ENCODE results near the gene OR5H2.
A peak's percentile ranks its signal among the peaks of the same experiment; 100 is the strongest.
"Not testable (repeated sequence)": the region's sequence is repeated elsewhere in the genome, so short reads cannot be mapped to it uniquely, and the experiment has no call there.

OR5H2 gene

DNA sequence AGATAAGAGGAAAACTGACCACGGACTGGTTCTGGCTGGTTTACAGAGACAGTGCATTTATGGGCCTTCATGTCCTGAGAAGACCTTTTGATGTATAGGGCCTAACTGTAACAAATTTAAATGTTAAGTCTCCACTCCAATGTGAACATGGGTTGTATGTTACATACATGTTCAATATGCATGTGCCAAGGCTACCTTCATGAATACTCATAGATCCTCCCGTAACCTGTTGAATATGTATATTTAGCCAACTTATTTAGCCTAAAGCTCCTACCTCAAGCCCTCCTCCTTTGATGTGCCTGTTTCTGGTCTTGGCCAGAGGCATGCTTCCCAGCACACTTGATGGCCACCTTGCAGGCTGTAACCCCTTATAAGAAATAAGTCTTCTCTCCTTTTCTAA is at the start of gene OR5H2:
Gene OR5H2 (plus strand): TSS at position 301 of the 400 bp plus-strand sequence. CDS start 398 bp downstream, outside the sequence.
- DNase-seq (ENCODE audit: low spot score), result no peak

DNA sequence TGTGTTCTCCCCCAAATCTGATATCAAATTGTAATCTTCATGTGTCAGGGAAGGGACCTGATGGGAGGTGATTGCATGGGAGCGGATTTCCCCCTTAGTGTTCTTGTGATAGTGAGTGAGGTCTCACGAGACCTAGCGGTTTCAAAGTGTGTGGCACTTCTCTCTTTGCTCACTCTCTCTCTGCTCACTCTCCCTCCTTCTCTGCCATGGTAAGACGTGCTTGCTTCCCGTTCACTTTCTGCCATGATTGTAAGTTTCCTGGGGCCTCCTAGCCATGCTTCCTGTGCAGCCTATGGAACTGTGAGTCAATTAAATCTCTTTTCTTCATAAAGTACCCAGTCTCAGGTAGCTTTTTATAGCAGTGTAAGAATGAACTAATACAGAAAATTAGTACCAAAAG is 48.8 kb upstream of the OR5H2 start:
- DNase-seq (ENCODE audit: low spot score), result no peak

DNA sequence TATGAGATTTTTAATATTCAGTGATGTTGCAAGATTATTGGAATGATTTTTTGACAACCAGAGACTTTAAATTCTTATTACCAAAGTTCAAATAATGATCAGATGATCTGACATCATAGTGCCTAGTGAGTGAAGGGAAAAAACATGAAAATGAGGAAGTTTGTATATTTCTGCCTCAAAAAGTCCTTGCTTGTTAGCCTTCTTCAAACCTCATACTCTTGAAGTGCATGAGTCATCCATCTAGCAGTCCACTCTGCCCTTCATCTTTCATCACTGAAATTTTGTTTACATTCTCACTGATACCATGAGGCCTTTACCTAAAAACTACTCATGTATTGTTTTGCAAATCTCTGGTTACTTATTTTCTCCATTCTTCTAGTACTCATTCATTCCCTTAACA is 42.2 kb upstream of the OR5H2 start:
- DNase-seq (ENCODE audit: low spot score), result no peak

DNA sequence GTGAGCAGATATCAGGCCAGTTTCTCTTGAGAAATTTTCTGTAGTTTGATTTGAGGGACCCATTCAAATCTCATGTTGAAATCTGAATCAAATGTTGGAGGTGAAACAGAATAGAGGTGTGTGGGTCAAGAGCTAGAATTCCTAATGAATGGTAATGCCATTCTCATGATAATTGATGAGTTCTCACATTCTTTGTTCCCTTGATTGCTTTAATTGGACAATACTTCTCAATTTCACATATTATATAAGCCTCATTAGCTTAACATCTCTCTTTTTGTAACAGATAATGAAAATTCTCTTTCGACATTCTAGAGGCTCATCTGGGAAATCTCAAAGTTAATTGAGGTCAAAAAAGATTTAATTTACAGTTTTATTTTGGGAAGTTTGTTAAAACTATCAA is 40.1 kb upstream of the OR5H2 start:
- DNase-seq (ENCODE audit: low spot score), result no peak

DNA sequence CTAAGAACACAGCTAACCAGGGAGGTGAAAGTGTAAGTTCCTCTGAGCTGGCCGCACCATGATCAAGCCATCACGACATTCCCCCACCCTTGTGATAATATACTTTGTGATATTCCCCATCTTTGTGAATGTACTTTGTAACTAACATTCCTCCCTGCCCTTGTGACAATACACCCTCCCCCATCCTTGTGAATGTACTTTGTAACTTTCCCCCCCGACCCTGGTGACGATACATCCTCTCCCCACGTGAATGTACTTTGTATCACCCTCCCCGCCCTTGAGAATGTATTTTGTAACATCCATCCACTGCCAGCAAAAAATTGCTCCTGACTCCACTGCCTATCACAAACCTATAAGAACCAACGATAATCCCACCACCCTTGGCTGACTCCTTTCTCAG is 38.5 kb upstream of the OR5H2 start:
- DNase-seq (ENCODE audit: low spot score), result no peak

DNA sequence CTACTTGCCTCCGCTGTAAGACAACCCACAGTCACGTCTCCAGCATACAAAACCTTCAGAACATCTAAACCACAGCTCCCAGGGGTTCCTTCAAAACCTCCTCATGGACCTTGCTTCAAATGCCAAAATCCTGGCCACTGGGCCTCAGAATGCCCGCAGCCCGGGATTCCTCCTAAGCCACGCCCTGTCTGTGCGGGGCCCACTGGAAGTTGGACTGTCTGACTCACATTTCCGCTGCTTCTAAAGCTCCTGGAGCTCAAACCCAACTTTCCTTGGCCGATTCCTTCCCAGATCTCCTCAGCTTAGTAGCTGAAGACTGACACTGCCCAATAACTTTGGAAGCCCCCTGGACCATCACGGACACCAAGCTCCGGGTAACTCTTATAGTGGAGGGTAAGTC is 36.2 kb upstream of the OR5H2 start:
- DNase-seq (ENCODE audit: low spot score), result no peak

DNA sequence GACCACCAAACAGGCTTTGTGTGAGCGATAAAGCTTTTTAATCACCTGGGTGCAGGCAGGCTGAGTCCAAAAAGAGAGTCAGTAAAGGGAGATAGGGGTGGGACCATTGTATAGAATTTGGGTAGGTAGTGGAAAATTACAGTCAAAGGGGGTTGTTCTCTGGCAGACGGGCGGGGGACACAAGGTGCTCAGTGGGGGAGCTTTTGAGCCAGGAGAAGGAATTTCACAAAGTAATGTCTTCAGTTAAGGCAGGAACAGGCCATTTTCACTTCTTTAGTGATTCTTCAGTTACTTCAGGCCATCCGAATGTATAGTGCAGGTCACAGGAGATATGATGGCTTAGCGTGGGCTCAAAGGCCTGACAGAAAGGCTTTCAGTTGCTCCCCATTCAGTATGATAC is 26.3 kb upstream of the OR5H2 start:
- DNase-seq (ENCODE audit: low spot score), result not testable (repeated sequence)

DNA sequence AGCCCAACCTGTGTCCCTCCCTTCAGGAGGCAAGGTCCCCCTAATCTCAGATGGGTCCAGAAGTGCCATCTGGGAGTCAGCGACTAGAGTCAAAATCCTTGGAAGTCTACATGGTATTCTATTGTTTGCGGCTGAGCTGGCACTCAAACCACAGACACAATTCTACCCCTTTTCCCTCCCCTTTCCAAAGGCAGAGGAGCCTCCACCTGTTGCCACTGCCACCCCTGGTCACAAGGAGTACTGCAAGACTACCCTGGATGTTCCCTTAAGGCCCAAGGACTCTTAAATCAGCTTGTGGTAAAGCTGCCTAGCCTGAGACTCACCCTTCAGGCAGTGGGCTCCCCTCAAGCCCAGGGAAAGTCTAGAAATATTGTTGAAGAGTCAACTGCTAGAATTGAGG is 22.6 kb upstream of the OR5H2 start:
- DNase-seq (ENCODE audit: low spot score), result no peak

DNA sequence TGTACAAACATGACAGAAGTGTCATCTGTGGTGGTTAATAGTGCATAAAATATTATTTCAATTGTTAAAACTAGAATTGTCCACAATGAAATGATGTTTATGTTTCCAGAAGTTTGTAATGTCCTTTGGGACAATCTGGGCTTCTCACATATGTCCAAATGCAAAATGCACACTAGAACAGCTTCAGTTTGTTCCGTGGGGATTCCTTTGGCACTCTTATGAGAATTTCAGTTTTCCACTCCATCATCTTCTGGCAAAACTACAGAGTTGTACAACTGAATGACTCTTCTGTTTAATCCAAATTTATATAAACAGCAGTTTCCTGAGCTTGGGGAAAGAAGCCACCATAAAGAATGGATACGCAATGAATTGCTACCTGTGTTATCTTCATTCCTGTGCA is 20.3 kb upstream of the OR5H2 start:
- DNase-seq (ENCODE audit: low spot score), result no peak

DNA sequence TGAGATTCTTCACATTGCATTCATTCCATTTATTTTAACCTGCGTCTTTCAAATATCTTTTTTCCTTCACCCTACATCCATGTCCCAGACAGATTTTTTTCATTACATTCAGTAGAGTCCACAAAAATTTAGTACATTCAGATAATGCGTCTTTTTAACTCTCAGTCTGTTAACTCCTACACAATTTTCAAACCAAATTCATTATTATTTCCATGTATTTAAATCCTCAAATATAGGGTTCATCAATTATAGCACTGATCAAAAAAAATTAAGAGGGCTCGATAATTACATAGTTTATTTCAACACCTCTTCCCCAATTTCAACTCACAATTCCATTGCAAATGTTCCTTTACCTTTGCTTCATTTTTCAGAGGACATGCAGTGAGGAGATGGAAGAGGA is 18.4 kb upstream of the OR5H2 start, which contains the start of gene OR5H6:
Gene OR5H6 (plus strand): TSS at position 301 of the 400 bp plus-strand sequence. CDS start 89 bp downstream, at position 390.
- no peak for DNase-seq (ENCODE audit: low spot score)

DNA sequence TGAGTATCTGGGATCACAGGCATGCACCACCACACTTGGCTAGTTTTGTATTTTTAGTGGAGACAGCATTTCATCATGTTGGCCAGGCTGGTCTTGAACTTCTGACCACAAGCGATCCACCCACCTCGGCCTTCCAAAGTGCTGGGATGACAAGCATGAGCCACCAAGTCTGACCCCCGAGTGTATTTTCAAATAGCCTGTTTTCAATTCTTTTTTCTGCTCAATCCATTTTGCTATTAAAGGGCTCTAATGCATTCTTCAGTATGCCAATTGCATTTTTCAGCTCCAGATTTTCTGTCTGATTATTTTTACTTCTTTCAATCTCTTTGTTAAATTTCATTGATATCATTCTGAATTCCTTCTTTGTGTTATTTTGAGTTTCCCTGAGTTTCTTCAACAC is 12.5 kb upstream of the OR5H2 start:
- no peak for DNase-seq (ENCODE audit: low spot score)

DNA sequence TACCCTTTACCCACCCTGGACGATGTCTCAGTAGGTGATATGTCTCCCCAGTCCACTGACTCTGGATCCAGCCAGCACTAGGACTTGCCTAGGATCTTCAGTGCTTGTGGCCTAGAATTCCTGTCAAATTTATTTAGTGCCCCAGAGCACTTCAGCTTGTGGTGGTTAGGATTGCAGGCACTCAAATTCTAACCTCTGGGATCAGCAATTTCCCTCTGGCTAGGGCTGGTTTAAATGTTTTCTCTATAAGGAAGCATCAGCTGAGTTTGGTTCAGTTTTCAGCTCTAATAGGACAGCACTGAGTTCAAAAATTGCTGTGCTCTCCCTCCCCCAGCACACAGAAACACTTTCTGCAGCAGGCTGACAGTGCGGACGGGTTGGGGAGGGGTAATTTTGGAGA is 10.2 kb upstream of the OR5H2 start:
- no peak for DNase-seq (ENCODE audit: low spot score)

DNA sequence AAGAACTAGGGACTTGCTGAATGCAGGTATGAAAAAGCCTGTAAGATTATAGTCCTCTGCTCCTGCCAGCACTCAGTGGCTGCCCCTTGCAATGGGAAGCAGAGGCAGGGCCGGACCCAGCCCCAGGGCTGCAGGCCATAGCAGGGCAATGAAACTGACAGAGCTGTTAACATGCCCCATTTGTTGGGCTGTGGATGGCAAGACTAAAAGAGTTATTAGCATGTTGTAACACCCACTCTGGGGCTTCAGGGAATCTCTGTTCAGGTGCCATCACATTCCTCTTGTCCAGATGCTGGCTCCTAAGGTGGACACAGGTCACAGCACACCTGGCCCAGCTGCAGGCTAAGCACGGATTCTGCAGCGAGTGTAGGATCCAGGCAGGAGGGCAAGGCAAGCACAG is 7.4 kb upstream of the OR5H2 start:
- no peak for DNase-seq (ENCODE audit: low spot score)

DNA sequence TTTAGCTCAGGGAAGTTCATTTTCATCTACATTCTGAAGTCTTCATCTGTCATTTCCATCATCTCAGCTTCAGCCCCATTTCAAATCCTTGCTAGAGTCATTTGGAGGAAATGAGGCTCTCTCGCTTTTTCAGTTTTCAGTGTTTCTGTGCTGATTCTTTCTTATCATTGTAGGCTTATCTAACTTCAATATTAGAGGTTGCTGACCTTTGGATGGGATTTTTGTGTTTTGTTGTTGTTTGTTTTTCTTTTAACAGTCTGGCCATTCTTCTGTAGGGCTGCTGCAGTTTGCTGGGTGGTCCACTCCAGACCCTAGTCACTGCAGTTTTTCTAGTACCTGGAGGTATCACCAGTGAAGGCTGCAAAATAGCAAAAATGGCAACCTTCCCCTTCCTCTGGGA is 8.6 kb downstream of the OR5H2 start:
- DNase-seq (ENCODE audit: low spot score), result no peak

DNA sequence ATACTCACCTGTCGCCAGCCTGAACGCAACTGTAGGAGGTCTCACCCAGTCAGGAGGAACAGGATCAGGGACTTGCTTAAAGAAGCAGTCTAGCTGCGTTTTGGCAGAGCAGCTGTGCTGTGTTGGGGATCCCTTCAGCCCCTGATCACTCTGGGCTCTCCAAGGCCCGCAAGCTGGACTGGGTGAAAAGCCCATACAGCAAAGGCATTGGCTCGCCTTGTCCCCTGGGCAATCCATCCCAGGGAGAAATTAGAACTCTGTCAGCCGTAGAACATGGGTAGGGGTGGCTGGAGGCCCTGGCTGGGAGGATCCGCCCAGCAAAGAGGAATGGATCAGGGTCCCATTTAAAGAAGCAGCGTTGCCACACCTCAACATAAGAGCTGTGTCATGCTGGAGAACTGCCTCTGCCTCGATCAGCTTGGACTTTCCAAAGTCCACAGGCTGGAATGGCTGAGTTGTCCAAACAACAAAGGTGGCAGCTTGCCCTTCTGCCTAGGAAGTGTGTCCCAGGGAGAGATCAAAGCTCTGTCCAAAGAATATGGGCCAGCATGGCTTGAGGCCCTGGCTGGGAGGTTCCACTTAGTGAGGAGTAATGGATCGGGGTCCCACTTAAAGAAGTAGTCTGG is 9.1 kb downstream of the OR5H2 start:
- no peak for DNase-seq (ENCODE audit: low spot score)

DNA sequence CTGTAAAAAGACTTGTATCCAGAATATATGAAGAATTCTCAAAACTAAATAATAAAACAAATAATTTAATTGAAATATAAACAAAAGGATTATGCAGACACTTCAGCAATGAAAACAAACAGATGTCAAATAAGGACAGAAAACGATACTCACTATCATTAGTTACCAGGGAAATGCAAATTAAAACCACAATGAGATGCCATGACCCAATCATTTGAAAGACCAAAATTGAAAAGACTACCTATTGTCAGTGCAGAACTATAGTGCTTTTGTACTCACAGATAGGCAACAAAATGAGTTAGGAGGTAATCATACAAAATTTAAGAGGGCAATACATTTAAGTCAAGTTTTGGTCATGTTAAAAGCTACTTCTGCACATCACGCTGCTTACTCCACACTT is 39.8 kb downstream of the OR5H2 start:
- no peak for DNase-seq (ENCODE audit: low spot score)

DNA sequence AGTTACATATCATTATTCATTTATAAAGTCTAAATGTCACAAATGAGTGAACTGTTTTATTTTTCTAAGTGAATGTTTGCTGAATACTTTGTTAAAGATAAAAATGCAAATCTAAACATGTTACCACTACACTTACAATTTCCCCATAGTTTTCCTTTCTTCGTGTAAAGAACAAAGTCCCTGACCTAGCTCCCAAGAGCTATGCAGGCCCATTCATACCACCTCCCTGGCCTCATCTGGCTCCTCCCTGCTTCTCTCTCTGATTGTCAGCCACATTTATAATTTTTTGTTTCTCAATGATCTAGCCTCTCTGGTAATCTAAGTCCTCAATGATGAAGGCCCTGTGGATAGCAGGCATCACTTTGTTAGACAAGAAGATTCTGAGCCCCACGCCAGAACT is 40.4 kb downstream of the OR5H2 start:
- DNase-seq (ENCODE audit: low spot score), result no peak

DNA sequence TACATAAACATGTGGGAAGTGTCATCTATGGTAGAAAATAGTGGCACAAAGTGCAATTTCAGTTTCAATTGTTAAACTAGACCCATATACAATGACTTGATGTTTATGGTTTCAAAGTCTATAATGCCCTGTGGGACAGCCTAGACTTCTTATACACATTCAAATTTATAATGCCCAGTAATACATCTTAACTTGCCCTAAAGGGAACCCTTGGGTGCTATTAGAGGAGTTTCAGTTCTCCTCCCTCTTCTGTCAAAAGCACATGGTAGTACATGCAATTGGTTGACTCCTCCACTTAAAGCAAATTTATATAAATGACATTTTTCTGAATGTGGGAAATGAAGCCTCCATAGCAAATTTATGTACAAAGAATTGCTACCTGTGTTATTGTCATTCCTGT is 41.1 kb downstream of the OR5H2 start:
- DNase-seq (ENCODE audit: low spot score), result no peak

DNA sequence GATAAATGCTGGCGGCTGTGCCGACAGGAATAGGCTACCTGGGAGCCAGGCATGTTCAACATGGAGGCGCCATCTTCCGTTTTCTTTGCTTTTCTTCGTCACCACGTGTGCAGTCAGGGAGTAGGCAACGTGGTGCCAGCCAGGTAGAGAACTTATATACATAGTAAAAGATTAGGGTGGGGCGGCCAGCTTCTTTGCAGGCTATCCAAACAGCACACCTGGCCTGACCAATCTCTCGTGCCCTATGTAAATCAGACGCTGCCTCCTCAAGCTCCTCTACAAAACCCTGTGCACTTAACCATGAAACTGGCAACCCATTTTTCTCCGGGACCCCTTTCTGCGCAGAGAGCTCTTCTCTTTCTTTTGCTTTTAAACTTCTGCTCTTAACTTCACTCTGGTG is 42.8 kb downstream of the OR5H2 start:
- no peak for DNase-seq (ENCODE audit: low spot score)

DNA sequence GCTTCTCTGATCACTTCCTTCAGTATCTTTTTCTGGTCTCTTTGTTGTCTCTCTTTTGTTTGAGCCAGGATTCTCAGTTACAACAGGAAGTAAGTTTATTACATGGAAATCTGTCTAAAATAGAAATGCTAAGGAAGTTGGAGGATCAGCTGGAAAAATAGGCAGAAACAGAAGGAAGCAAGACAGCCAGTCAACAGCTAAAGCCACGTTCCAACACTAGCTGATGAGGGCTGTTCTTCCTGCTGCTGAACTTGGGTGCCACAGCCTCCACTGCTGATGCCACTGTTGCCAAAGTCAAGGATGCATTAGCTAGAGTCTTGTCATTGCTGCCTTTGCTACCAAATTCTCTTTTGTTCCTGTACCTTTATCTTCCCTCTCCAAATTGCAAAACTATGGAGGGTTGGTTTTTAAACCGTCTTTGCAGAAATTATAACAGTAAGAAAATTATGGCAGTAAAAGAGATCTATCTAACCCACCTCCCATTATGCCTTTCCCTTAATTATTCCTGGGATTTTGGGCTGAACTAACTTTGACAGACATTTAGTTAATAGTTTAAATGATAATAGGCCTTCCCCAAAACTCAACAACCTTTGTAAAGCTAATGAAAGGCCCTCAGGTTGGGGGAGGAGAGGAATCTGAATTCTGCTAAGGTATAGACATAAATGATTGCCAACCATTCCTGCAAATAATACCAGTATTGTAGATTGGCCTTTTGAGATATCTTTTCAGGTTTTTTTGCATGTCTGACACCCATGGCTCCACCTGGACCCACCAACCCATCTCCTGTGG is 44.0 kb downstream of the OR5H2 start:
- DNase-seq (ENCODE audit: low spot score), result no peak

DNA sequence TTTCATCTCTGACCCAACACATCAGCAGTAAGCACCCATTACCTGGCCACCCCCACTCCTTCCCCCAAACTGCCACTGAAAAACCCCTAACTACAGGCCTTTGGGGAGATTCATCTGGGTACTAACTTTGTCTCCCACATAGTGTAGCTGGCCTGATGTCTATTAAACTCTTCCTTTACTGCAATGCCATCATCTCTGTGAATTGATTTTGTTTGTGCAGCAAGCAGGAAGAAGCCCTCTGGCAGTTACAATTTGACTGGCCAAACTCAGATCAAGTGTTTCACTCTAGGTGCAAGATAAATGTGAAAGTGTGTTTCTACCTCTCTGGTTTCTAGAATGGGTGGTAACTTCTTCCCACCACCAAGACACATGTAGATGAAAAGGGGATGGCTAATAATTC is 44.6 kb downstream of the OR5H2 start:
- DNase-seq (ENCODE audit: low spot score), result no peak

DNA sequence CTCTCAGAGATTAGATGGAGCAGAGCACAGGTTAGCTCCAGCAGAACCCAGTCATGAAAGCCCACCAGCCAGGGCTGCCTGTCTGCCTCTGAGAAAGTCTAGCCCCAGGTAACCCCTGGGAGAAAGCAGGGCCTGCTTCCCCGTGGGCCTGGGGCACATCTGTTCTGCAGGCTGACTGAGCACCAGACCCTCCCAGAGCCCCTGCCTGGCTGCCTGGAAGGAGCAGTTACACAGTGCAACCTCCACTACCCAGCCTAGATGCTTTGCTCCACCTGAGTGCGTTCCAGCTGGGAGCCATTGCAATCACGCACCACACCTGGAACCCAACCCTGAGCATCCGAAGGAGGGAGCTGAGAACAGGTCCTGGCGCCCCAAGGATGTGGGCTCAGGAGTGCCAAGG is 46.6 kb downstream of the OR5H2 start:
- DNase-seq (ENCODE audit: low spot score), result no peak

DNA sequence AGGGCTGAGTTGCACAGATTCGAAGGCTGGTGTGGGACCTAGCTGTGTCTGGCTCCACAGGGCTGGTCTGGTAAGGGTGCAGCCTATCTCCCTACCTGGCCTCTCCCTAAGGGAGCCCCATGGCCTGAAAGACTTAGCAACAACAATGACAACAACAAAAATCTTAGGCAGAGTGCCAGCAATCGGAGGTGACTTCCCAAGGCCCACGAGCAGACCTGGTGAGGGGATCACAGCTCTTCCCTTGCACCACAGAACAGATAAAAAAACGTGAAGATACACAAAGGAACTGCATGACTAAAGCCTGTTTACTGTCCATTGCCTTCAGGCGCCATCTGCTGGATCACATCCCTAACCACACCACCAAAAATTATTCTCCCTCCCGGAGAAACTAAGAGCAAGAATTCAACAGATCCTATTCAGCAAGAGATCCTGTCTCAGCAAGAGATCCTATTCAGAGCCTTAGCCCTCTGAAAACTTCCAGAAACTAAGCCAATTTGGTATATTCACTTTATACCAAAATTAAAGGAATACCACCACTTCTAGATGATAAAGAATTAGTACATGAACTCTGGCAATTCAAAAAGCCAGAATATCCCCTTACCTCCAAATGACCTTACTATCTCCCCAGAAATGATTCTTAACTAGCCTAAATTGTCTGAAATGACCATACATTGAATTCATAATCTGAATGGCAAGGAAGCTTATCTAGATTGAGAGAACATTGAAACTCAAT is 47.3 kb downstream of the OR5H2 start:
- DNase-seq (ENCODE audit: low spot score), result peak; percentile 11

All from HuH-7.5 (cell line).